K562 (cell line): ENCODE results near the gene MACF1. TPM values are rescaled to one million over a fixed set of nuclear protein-coding genes. Genes with fewer than 3 reads are reported as not detected.

Experiments
- ATAC-seq: fragments of 200-7000 bp; cut with Tn5 transposase; 3 replicates; pipeline ENCODE4 v1.9.1; 2020; ENCODE audit warnings: moderate library complexity
- BruUV-seq: library from RNA; stranded (reverse); fragments of 400-500 nt; replicated peaks from 2 replicates; lab custom pipeline; 2021; lab: Mats Ljungman, UMichigan
- CTCF ChIA-PET: fragments of 300-600 bp; formaldehyde crosslinking; extraction: SDS; loops from one replicate; lab custom pipeline; 2021; ENCODE audit warnings: low intra/inter-chr PET ratio; lab: Yijun Ruan, JAX
- POLR2A ChIA-PET: fragments of 300-600, 350-650 bp; sonication (Branson Sonifier 250); formaldehyde crosslinking; extraction: SDS; loops from one replicate; lab custom pipeline; 2021; ENCODE audit warnings: antibody characterized with exemption, inconsistent platforms; lab: Yijun Ruan, JAX
- DNase-seq, 4 experiments: peaks; one replicate each; pipeline versions ENCODE4 v3.0.0 to v3.0.0-alpha.2; 2011 to 2018; ENCODE audit warnings: low spot score in 3 of 4, mixed read lengths in 3 of 4; ENCODE audit errors: extremely low read depth in 1 of 4
- FAIRE-seq: peaks from 2 replicates; lab custom pipeline; 2011; peaks lifted over from hg19 to GRCh38; lab: Jason Lieb, UNC
- H2AFZ ChIP-seq: 2 replicates; pipeline ENCODE4 v1.6.0; 2011; ENCODE audit warnings: low read depth, low read length, control low read depth, inconsistent platforms
- H3K27ac ChIP-seq: fragments of 200-600 bp; 3 replicates; pipeline ENCODE4 v1.8.0; 2011; ENCODE audit warnings: low read depth, mild to moderate bottlenecking, control low read depth, inconsistent platforms, low read length, moderate library complexity, mixed read lengths; ENCODE audit errors: extremely low read depth
- H3K27me3 ChIP-seq, 2 experiments: fragments of 300-600 bp in 1 of 2; 2 replicates in 1 of 2; 3 replicates in 1 of 2; pipeline versions ENCODE4 v1.6.0 to v1.8.0; 2011; ENCODE audit warnings: inconsistent platforms in 2 of 2, low read length in 2 of 2, mild to moderate bottlenecking in 1 of 2, mixed read lengths in 1 of 2, moderate library complexity in 1 of 2; ENCODE audit not compliant: control insufficient read depth in 2 of 2, insufficient read depth in 2 of 2
- H3K36me3 ChIP-seq: fragments of 300-600 bp; 3 replicates; pipeline ENCODE4 v1.8.0; 2011; ENCODE audit warnings: mild to moderate bottlenecking, low read length, inconsistent platforms; ENCODE audit not compliant: control insufficient read depth, insufficient read depth
- H3K4me1 ChIP-seq, 2 experiments: fragments of 200-600 bp in 1 of 2; replicated peaks in 1 of 2; 2 replicates in 1 of 2; 3 replicates in 1 of 2; pipeline versions ENCODE4 v1.5.1 to v1.8.0; 2011; ENCODE audit warnings: inconsistent platforms in 2 of 2, low read length in 2 of 2, mild to moderate bottlenecking in 1 of 2, mixed read lengths in 1 of 2, moderate library complexity in 1 of 2; ENCODE audit not compliant: control insufficient read depth in 2 of 2, insufficient read depth in 2 of 2
- H3K4me2 ChIP-seq: 2 replicates; pipeline ENCODE4 v1.6.1; 2011; ENCODE audit warnings: low read length, control low read depth, inconsistent platforms, mixed read lengths; ENCODE audit not compliant: insufficient read depth
- H3K4me3 ChIP-seq: fragments of 200-600 bp; sonication (generic), shearing (Covaris generic); 2 replicates; pipeline ENCODE4 v1.5.1; 2016; ENCODE audit warnings: control low read depth, inconsistent platforms
- H3K79me2 ChIP-seq: fragments of 200-600 bp; 3 replicates; pipeline ENCODE4 v1.8.0; 2011; ENCODE audit warnings: low read length, inconsistent platforms; ENCODE audit not compliant: control insufficient read depth, insufficient read depth
- H3K9ac ChIP-seq, 2 experiments: 2 replicates each; pipeline versions ENCODE4 v1.6.0 to v1.6.1; 2011; ENCODE audit warnings: low read depth in 2 of 2, low read length in 2 of 2, control low read depth in 1 of 2, inconsistent platforms in 1 of 2, mild to moderate bottlenecking in 1 of 2, mixed read lengths in 1 of 2; ENCODE audit not compliant: insufficient read depth in 1 of 2
- H3K9me1 ChIP-seq: one replicate; pipeline ENCODE4 v1.6.0; 2011; ENCODE audit warnings: inconsistent platforms, mild to moderate bottlenecking, low read length, moderate library complexity; ENCODE audit not compliant: control insufficient read depth, insufficient read depth
- H3K9me3 ChIP-seq: replicated peaks from 2 replicates; pipeline ENCODE4 v1.5.1; 2011; ENCODE audit warnings: low read depth, low read length, inconsistent platforms; ENCODE audit not compliant: control insufficient read depth, insufficient read depth
- H4K20me1 ChIP-seq: replicated peaks from 2 replicates; pipeline ENCODE4 v1.6.1; 2011; ENCODE audit warnings: low read length, inconsistent platforms, mixed read lengths; ENCODE audit not compliant: control insufficient read depth, insufficient read depth
- AFF4 ChIP-seq: sonication (generic); formaldehyde crosslinking; IDR thresholded peaks from 2 replicates; pipeline ENCODE4 v1.8.0; 2023; ENCODE audit warnings: mild to moderate bottlenecking, missing genetic modification reagents
- BCLAF1 ChIP-seq, 2 experiments: fragments of 450-650 bp in 1 of 2; IDR thresholded peaks; 2 replicates each; pipeline ENCODE4 v1.6.1; 2011 to 2017; ENCODE audit warnings: low read depth in 2 of 2, antibody characterized with exemption in 1 of 2, borderline replicate concordance in 1 of 2, low read length in 1 of 2, mild to moderate bottlenecking in 1 of 2, mixed read lengths in 1 of 2; ENCODE audit not compliant: control insufficient read depth in 1 of 2
- CREB3L1 ChIP-seq: fragments of 450-650 bp; IDR thresholded peaks from 2 replicates; pipeline ENCODE4 v1.6.1; 2014; ENCODE audit warnings: low read depth, mild to moderate bottlenecking, moderate library complexity, borderline replicate concordance
- FOXO4 ChIP-seq: fragments of 450-650 bp; formaldehyde crosslinking; IDR thresholded peaks from 2 replicates; pipeline ENCODE4 v1.4.0; 2020; ENCODE audit warnings: mild to moderate bottlenecking, moderate library complexity
- MIER1 ChIP-seq: fragments of 450-650 bp; IDR thresholded peaks from 2 replicates; pipeline ENCODE4 v1.6.1; 2016; ENCODE audit warnings: antibody characterized with exemption, mild to moderate bottlenecking, low read depth
- MYBL2 ChIP-seq, 2 experiments: fragments of 450-650 bp in 1 of 2; sonication (generic) in 1 of 2; formaldehyde crosslinking in 1 of 2; IDR thresholded peaks; 2 replicates each; pipeline versions ENCODE4 v1.6.1 to v1.8.1; 2017 to 2022; ENCODE audit warnings: borderline replicate concordance in 1 of 2, inconsistent platforms in 1 of 2, low read depth in 1 of 2, mild to moderate bottlenecking in 1 of 2, missing genetic modification reagents in 1 of 2, moderate library complexity in 1 of 2
- NFRKB ChIP-seq: fragments of 450-650 bp; IDR thresholded peaks from 2 replicates; pipeline ENCODE4 v1.6.1; 2016; ENCODE audit warnings: low read depth
- PCBP2 ChIP-seq: fragments of 200-400 bp; formaldehyde crosslinking; IDR thresholded peaks from 2 replicates; pipeline ENCODE4 v1.6.1; 2018; ENCODE audit warnings: low read length, low read depth, mild to moderate bottlenecking, moderate library complexity; ENCODE audit not compliant: poor library complexity, severe bottlenecking
- SNRNP70 ChIP-seq: fragments of 200-400 bp; formaldehyde crosslinking; optimal IDR thresholded peaks from 2 replicates; pipeline ENCODE3; 2017; ENCODE audit warnings: low read depth, low read length
- TAF9B ChIP-seq: fragments of 450-650 bp; IDR thresholded peaks from 2 replicates; pipeline ENCODE4 v1.6.1; 2018; ENCODE audit warnings: mild to moderate bottlenecking; ENCODE audit not compliant: partially characterized antibody
- ZNF274 ChIP-seq: IDR thresholded peaks from 2 replicates; pipeline ENCODE4 v1.6.1; 2011; ENCODE audit warnings: low read depth, mild to moderate bottlenecking, low read length, moderate library complexity, borderline replicate concordance
- WGBS: fragments of 100-300 bp; shearing (Covaris generic); methylation state at CpG from one replicate; pipeline ENCODE4 v1.1.6; 2016; ENCODE audit warnings: low coverage, mixed read lengths; ENCODE audit not compliant: insufficient coverage; ENCODE audit errors: missing lambda C conversion rate; 5-methylcytosine and 5-hydroxymethylcytosine counted together
- in situ Hi-C: fragments of 300-500 bp; cut with MboI; formaldehyde crosslinking; loops from 4 replicates; pipeline ENCODE4 v1.15.0; 2018; ENCODE audit warnings: inconsistent platforms, mixed read lengths
- intact Hi-C: fragments of 100-400 bp; cut with micrococcal nuclease; formaldehyde crosslinking; loops from 2 replicates; pipeline ENCODE4 v1.14.2; 2022
- polyA plus RNA-seq, 8 experiments: library from polyadenylated mRNA; depleted of rRNA in 4 of 8; stranded (reverse) in 5 of 8; unstranded in 3 of 8; fragments of >200 nt; fragmentation: Nextera tagmentation in 2 of 8; fragmentation: Illumina TruSeq in 1 of 8; extraction: Ambion mirVana in 2 of 8; extraction: Trizol in 1 of 8; gene quantifications; 2 replicates each; pipeline versions ENCODE4 v1.2.1 to v1.2.3, GENCODE V29; 2011 to 2014; ENCODE audit warnings: inconsistent platforms in 1 of 8, missing spikeins in 1 of 8
- total RNA-seq, 7 experiments: library from RNA; depleted of rRNA in 6 of 7; stranded (reverse); fragments of >200 nt in 6 of 7; fragmentation: Illumina TruSeq in 2 of 7; extraction: Trizol in 2 of 7; gene quantifications; 2 replicates each; pipeline versions ENCODE4 v1.2.1 to v1.2.3, GENCODE V29; 2011 to 2021; ENCODE audit warnings: low replicate concordance in 1 of 7

The MACF1 gene
- total and polyA plus RNA-seq, 9 of the 15 experiments (the other 6 are each of a cell fraction or from before 2014, with no cell fraction given): 13.2 to 232 (median 112) TPM

GRCh38 chr1:39501666-39502065 is 297.2 kb downstream of the MACF1 start:
- POLR2A ChIA-PET: interaction anchor here (0.6 kb wide), 1 partner anchor 55 kb away, joined by 3 read pairs; no protein-coding TSS in a partner anchor
- no peak for FAIRE-seq
- CTCF ChIA-PET: no interaction called here
- H3K9me3 ChIP-seq: no peaks in the 10 kb centered on the region
- H3K9ac ChIP-seq: no peak overlapping the region
- in situ Hi-C loops: loop anchor here (10.0 kb wide), 1 partner anchor 273 kb away; the partner anchor contains the start of gene OXCT2
- peaks cover 0 to 14% of the 10 kb centered on the region in 2 experiments; a peak in 1 of 5 replicates for H3K27me3 ChIP-seq
- intact Hi-C loops: no loop called here
- H3K79me2 ChIP-seq: no peaks in the 10 kb centered on the region
- no peak overlapping the region for H3K4me3 ChIP-seq
- no peaks in the 10 kb centered on the region for H3K9me1 ChIP-seq
- BruUV-seq: no TSS peak
- H3K4me2 ChIP-seq: no peak overlapping the region
- H4K20me1 ChIP-seq: no peaks in the 10 kb centered on the region
- peaks cover 0 to 8% of the 10 kb centered on the region in 2 experiments; a peak in 1 of 5 replicates for H3K4me1 ChIP-seq
- no peaks in the 10 kb centered on the region for H3K36me3 ChIP-seq
- H3K27ac ChIP-seq: no peak overlapping the region
- no peak for ATAC-seq
- DNase-seq: no peak
- WGBS: 7% methylated on average over 5 of the region's 5 CpGs
- no peak overlapping the region for H2AFZ ChIP-seq
- TF ChIP-seq FOXO4 (CRISPR knock-in tag) (no peak), ZNF274 (no peak), MIER1 (no peak), CREB3L1 (no peak), SNRNP70 (no peak), TAF9B (no peak), AFF4 (no peak), MYBL2 (IDR thresholded peaks at IDR 0.05; ENCODE audit: low read depth) (no peak), MYBL2 (CRISPR knock-in tag; IDR thresholded peaks at IDR 0.05; ENCODE audit: borderline replicate concordance) (no peak), PCBP2 (no peak), NFRKB (no peak), BCLAF1 (IDR thresholded peaks at IDR 0.05; ENCODE audit: borderline replicate concordance in 1 of 2, control insufficient read depth in 1 of 2, low read depth in 2 of 2, low read length in 1 of 2) (no peak)
